NCI-H187 (cell line): ENCODE data around the gene ZNF329.

ENCODE experiments used
- DNase-seq, 2 experiments: peaks; one replicate each; lab custom pipeline; 2025; lab: John Stamatoyannopoulos, UW

Gene ZNF329

DNA sequence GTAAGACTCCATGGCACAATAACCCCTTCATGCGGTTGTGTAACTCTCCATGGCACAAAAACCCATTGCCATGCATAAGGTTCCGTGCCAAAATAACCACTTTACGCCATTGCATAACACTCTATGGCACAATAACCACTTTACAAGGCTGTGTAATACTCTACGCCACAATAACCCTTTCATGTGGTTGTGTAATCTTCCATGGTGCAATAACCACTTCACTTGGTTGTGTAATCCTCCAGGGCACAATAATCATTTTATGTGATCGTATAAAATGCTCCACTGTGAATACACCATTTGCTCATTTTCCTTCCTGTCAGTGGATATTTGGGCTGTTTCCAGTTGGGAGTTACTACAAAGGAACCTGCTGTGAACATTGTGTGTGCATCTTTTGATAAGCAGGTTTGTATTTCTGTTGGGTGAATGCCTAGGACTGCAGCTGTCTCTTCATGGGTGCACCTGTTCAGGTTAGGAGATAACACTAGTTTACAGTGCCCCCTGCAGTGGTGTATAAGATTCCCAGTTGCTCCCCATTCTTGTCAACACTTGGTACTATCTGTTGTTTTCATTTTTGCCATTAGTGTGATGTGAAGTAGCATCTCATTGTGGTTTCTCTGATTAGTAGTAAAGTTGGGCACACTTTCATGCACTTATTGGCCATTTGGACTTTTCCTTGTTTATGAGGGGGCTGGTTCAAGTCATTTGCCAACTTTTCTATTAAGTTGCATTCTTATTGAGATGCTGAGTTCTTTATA, 31.4 kb downstream of the ZNF329 start:
- no peak for DNase-seq

DNA sequence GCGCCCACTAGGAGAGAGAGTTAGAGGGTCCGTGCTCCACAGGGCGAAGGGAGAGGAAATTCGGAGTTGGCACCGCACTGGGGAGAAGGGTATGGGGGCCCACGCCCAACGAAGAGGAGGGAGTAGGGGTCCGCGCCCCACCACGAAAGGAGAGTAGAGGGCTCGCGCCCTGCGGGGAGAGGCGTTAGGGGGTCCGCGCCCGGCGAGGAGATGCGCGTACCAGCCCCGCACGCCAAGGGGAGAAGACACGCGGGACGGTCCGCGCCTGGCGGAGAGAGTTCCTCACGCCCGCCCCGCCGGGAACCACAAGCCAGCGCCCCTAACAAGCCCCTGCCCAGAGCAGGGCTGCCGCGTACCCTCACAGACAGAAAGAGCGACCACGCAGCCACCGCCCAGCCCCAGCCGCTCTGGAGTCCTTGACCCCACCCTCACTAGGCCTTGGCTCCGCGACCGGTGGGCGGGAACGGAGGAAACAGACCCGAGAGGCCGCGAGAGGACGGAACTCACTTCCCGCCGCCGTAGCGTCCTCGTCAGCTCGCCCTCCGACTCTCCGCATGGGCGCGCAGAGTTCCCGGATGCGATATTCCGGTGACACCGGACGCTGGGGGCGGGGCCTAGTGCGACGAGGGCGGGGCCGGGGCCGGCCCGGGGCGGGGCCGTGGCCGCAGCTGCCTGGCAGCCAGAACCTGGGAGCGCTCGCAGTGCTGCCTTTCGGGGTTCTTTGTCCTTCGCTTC, 32.6 kb downstream of the ZNF329 start:
- no peak for DNase-seq

DNA sequence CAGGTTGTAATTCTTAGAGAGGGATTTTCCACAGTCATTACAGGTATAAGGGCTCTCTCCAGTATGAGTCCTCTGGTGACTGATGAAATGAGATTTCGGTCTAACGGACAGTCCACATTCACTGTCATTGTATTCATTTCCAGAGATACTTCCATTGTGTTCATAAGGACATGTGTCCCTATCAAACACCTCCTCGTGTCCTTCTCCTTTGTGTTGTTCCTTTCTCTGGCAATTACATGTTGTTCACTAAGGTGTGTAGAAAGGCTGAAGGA, 42.1 kb downstream of the ZNF329 start:
- DNase-seq = no peak

DNA sequence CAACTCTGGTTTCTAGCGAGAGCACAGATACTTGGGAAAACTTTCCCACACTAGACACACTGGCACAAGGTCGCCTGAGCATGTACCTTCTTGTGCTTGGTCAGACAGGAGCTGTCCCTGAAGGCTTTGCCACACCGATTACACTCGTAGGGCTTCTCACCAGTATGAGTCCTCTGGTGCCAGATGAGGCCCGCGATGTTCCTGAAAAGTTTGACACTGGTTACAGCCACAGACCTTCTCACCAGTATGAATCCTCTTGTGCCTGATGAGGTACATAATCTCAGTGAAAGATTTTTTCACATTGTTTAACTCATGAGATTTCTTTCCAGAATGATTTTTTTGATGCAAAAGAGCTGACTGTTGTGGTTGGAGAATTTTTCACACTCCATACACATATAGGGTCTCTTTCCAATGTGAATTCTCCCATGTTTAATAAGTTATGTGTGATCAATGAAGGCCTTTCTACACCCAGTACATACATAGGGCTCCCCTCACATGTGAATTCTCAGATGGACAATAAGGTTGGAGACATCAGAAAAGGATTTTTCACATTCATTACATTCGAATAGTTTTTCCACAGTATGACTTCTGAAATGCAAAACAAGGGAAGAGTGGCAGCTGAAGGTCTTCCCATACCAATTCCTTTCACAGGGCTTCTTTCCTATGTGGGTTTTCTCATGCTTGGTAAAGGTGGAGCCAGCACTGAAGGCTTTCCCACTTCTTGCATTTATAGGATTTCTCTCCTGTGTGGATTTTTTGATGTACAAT, 42.6 kb downstream of the ZNF329 start:
- DNase-seq = no peak

DNA sequence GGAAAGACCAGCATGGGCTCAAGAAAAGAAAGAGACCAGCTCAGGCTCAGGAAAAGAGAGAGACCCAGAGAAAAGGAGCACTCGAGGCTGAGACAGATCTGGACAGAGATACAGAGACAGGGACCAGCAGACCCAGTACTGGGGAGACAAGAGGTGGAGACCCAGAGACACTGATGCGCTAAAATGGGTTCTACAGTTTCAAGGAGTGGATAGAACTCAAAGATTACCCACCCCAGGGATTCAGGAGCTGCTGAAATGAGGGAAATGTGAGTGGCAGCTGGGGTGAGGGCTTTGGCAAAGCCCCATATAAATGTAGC, 51.9 kb downstream of the ZNF329 start:
- DNase-seq = no peak

DNA sequence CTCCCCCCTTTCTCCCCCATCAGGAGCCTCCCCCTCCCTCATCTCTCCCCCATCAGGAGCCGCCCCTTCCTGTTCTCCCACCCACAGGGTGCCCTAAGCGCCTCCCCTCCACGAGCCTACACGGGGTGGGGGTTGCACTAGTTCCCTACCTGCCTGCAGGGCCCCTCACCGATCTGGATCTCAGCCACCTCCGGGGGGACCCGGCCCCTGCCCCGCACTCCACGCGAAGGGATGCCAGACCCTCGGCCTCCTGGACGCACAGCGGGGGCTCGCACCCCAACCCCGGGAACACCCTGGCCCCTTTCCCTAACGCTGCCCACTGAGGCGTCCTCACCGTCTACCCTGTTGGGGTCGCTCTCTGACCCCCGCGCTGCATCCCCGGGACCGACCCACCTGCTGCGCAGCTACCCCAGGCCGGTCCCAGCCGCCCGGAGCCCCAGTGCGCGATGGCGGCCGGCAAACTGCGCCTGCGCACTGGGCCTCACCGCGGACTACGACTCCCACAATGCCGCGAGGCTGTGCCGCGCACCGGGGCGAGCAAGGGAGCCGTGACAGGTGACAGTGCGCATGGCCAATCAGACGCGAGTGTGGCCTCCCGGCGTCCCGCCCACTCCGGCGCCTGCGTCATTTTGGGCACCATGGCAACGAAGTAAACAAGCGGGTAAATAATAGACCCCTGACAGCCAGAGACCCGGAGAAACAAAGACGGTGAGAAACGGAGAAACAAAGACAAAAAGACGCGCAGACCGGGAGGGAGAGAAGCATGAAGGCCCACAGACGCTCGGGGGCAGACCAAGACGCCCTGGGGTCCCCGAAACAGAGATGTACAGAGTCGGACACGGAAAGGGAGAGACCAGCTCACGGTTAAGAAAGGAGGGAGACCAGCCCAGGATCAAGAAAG, 52.6 kb downstream of the ZNF329 start, which contains the start of gene ZSCAN18:
TSS of gene ZSCAN18 (minus strand) at position 451 of the 901 bp plus-strand sequence. CDS start 7,964 bp downstream, outside the sequence.
- peak; percentile 67 to 80 for DNase-seq

DNA sequence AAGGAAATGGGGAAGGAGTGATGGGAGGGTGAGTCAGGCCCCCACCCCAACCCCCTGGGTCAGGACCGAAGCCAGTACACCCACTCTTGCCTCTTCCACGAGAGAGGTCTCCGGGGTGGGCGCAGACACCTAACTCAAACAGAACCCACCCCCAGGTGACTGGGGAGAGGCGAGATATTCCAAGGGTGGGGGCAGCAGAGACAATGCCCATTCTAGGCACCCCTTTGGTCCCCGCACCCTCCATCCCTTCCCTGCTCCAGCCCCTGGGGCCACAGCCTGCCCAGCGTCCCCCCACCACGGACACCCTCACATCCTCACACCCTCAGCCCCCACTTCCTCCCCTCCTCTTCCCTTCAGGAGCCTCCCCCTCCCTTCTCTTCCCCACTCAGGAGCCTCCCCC, 53.2 kb downstream of the ZNF329 start:
- DNase-seq = no peak

DNA sequence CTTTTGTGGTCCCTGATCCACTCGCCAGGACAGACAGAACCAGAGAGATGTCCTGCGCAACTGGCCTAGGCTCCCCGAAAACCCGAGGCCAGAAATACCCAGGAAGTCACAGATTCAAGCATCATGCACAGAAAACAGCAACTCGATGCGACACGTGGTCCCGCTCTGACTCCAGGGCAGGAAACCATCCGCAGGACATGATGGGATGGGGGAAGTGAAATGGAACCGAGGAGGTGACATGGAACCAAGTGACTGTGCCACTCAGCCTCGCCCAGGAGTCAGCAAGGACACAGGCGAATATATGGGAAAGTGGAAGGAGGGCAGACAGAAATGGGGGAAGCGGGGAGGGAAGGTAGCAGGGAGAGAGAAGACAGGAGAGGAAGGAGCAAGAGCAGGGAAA, 53.7 kb downstream of the ZNF329 start:
- DNase-seq = no peak

DNA sequence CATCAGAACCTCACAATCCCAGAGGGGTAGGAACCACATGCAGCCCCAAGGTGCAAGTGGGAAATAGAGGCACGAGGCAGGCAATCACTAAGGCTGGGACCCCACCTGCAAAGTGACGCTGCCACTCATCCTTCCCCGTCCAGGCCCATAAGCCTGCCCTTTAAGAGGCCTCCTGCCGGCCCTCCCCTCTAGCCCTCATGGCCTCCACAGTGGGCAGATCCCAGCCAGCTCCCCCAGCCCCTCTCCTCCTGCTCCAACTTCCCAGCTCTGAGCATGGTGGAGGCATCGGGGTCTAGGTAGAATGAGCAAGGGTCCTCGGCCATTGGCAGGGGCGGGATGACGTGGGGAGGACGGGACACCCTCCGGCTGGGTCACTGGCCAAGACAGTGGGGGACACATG, 55.3 kb downstream of the ZNF329 start:
- no peak for DNase-seq

DNA sequence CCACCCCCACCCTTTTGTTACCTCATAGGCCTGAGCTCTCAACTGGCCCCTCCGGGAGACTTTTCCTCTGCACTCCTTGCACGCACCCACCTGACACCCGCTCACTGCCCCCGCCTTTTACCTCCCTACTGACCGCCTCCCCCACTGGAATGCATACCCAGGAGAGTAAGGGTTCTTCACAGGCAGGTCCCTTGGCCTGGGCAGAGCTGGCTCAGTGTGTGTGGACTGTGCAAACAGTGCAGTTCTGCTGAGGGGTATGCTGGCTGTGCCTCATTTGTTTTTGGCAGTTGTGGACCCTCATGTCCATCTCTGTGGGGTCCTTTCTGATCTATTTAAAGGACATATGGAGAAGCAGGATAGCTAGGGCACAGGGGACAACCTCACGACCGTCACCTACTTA, 57.5 kb downstream of the ZNF329 start:
- no peak for DNase-seq

DNA sequence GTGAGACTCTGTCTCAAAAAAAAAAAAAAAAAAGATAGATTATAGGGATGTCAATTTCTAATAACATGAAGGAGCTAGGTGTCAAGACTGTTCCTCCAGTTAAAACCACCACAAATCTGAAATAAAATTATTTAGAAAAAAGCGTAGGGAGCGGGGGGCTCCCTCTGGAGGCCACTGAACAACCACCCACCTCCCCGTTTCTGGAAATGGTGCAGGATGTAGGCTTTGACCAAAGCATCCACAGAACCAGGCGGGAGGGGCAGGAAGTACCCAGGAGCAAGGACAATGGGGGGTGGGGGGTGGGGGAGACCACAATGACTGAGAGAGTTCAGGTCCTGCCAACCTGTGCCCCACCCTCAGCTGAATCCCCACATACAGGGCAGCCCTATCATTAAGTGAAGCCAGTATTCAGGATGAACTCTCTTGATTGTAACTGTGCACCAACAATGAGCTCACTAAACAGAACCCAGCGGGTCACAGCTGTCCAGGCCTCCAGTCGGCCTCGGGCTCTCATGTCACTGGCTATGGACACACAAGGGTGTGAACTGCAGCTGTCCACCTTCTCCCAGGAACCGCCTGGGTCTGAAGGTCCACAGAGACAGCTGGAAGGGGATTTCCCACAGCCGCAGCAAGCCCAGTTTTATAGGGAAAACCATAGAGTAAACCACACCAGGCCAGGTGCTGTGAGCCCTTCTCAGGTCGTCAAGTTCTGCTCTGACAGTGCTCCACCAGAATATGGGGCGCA, 59.2 kb downstream of the ZNF329 start:
- no peak for DNase-seq

DNA sequence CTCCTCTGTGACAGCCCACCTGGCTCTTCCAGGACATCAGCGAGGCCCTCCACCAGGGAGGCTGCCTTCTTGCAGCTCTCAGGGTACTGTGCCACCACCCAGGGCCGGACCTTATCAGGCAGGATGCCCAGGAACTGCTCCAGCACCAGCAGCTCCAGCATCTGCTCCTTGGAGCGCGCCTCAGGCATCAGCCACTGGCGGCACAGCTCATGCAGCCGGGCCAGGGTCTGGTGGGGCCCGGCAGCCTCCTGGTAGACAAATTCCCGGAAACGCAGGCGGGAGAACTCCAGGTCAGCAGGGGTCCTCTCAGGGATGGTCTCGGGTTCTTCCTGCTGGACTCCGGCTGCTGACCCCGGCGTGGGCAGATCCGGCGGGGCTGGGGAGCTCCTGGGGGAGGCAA, 60.7 kb downstream of the ZNF329 start:
- no peak for DNase-seq

DNA sequence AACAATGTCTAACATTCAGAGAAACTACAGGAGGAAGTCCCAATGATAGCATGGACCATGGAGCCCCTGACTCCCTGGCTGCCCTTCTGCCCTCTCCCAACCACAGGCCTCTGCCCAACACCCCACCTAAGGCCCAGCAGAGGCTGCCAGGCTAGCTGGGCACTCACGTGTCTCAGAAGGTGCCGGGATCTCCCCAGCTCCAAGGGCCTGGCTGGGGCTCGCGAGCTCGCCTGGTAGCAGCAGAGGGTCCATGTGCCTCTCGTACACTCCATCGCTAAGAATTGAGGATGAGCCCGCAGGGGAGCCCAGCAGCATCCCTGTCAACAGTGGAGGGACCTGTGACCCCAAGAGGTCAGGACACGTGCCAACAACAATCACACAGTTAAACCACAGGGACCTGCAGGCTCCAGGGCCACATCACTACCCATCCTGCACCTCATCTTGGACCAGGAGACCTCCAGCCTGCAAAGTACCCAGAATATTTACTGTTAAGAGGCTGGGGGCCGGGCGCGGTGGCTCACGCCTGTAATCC, 62.0 kb downstream of the ZNF329 start:
- DNase-seq = no peak

DNA sequence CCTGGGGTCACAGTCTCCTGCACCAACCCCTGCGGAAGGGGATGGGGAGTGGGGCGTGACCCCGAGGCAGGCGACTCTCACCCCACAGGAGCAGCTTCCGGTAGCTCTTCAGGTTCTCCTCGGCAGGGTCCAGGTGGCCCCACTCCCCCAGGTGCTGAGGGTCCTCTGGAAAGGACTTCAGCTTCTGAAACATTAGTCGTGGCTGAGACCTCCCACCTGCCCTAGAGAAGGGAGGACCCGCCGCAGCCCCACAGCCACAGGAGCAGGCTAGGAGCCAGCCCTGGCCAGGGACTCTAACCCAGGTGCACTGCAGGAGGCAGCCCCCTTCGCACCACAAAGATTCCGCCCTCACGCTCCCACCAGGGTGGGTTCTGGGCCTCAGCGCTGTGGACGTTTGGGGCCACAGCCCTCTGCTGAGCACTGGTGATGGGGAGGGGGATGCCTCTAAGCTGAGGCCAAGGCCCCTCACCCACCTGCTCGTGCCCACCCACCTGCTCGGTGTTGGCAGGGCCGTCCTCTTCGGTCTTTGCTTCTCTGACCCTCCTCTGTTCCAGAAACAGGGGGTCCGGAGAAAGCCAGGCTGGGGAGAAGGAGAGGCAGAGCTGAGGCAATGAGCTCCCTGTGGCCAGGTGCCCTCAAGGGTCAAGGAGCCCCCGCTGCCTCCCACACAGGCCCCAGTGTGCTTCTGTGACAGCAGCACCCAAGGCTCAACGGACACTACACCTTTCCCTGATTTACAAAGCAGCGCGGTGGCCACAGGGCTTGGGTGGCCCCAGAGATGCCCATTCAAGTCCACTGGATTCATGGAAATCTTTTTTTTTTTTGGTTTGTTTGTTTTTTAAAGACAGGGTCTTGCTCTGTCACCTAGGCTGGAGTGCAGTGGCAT, 63.5 kb downstream of the ZNF329 start:
- no peak for DNase-seq

DNA sequence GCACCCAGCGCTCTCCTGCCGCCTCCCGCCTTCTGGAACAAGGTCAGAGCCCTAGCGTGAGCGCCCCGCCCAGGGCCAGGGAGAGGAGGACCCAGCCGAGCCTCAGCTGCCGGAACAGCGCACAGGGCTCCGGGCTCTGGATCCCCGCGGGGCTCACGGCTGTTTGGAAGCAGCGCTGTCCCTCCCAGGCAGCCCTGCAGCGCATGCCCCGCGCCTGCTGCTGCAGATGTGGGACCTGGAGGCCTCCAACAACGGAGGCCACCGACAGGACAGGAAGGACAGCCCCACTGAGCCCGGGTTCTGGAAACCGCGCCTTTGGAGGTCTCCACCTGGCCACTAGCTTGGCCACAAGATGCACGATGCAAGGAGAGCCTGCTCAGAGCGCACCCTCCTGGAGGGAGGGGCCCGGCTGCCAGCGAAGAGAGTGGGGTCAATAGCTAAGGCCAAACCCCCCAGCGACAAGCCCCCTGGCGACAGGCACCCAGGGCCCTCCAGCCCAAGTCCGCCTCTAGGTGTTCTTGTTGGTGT, 65.2 kb downstream of the ZNF329 start:
- no peak for DNase-seq

DNA sequence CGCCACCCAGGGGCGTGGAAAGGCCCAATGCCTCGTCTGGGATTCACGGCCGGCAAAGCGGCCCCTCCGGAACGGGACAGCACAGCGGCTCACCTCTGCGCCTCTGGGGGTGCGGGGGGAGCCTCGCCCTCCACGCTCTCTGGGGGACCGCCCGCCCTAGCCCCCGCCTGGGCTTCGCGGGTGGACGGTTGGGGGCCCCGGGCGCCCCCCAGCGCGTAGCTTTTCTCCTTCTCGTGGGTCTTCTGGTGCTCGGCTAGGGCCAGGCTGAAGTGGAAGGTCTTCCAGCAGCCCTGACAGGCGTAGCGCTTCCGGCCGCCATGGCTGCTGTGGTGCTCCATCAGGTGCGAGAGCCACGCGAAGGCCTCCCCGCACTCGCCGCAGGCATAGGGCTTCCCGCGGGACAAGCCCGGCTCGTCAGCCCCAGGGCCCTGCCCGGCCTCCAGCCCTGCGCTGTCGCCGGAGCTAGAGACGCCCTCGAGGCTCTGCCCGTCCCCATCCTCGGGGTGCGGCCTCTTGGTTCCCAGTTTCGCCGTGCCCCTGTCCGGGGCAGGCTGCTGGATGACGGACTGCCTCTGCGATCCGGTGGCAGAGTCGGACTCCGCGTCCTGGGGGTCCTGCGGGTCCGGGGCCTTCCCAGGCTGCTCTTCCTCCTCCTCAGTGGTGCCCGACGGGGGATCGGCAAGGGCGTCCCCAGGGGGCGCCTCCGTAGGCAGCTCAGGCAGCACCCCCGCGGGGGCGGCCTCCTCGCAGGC, 65.8 kb downstream of the ZNF329 start:
- DNase-seq = no peak

DNA sequence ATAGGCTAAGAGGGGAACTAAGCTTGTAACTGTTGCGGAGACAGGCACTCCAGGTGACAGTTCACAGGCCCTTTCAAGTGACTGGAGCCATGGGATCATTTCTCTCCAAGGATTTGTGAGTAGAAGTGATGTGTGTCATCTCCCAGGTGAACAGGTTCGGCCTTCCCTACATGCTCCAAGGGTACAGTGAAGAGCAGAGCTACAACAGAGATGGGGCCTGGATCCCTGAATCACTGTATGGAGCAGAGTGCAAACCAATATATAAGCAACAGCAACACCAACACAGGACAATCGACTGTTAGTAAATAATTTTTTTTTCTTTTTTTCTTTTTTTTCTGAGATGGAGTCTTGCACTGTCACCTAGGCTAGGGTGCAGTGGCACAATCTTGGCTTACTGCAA, 67.6 kb downstream of the ZNF329 start:
- no peak for DNase-seq

DNA sequence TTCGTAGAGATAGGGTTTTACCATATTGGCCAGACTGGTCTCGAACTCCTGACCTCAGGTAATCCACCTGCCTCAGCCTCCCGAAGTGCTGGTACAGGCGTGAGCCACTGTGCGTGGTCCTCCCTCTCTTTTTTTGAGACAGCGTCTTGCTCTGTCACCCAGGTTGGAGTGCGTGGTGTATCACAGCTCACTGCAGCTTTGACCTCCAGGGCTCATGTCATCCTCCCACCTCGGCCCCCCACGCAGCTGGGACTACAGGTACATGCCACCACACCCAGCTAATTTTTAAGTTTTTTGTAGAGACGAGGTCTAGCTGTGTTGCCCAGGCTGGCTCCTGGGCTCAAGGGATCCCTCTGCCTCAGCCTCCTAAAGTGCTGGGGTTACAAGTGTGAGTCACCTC, 70.8 kb downstream of the ZNF329 start:
- no peak for DNase-seq
